Upper lobe of left lung (tissue), 6 donors: Measurements from ENCODE around the gene LRRK1. TPM values are rescaled to one million over a fixed set of nuclear protein-coding genes. Genes with fewer than 3 reads are reported as not detected.

ENCODE experiments used
- ATAC-seq, 2 donors: fragments of 200-7000 bp; cut with Tn5 transposase; one replicate each; pipeline ENCODE4 v1.9.1; 2022; ENCODE audit warnings: mild to moderate bottlenecking in 2 of 2, moderate library complexity in 2 of 2; ENCODE audit not compliant: low FRiP score in 2 of 2
- DNase-seq, 2 donors: peaks; one replicate each; pipeline ENCODE4 v3.0.0-alpha.2; 2019 to 2020
- H3K27ac ChIP-seq, 4 donors: fragments of 200-600 bp; sonication (generic); one replicate each; pipeline ENCODE4 v1.5.1; 2016 to 2019
- H3K27me3 ChIP-seq, 4 donors: fragments of 200-600 bp; sonication (generic); one replicate each; pipeline ENCODE4 v1.5.1; 2017 to 2019
- H3K36me3 ChIP-seq, 4 donors: fragments of 200-600 bp; sonication (generic); one replicate each; pipeline ENCODE4 v1.5.1; 2016 to 2019
- H3K4me1 ChIP-seq, 4 donors: fragments of 200-600 bp; sonication (generic); one replicate each; pipeline ENCODE4 v1.5.1; 2018 to 2019
- H3K4me3 ChIP-seq, 4 donors: fragments of 200-600 bp; sonication (generic); one replicate each; pipeline ENCODE4 v1.5.1; 2017 to 2019; ENCODE audit warnings: mild to moderate bottlenecking in 2 of 4, moderate library complexity in 1 of 4
- H3K9me3 ChIP-seq, 4 donors: fragments of 200-600 bp; sonication (generic); one replicate each; pipeline ENCODE4 v1.5.1; 2018 to 2019
- CTCF ChIP-seq, 6 experiments: fragments of 450-650 bp in 4 of 6; fragments of 200-600 bp in 2 of 6; sonication (generic) in 2 of 6; IDR thresholded peaks; one replicate each; pipeline ENCODE4 v1.5.1; 2016 to 2019; ENCODE audit warnings: antibody characterized with exemption in 6 of 6
- EP300 ChIP-seq, 4 donors: sonication (generic); formaldehyde crosslinking; IDR thresholded peaks; one replicate each; pipeline ENCODE4 v1.5.1; 2017; ENCODE audit warnings: antibody characterized with exemption in 4 of 4, control low read depth in 2 of 4
- POLR2A ChIP-seq, 4 donors: fragments of 450-650 bp; IDR thresholded peaks; one replicate each; pipeline ENCODE4 v1.5.1; 2016 to 2017; ENCODE audit warnings: antibody characterized with exemption in 4 of 4, mild to moderate bottlenecking in 2 of 4
- POLR2AphosphoS5 ChIP-seq, 2 donors: sonication (generic); formaldehyde crosslinking; IDR thresholded peaks; one replicate each; pipeline ENCODE4 v1.5.1; 2017; ENCODE audit warnings: antibody characterized with exemption in 2 of 2
- WGBS, 2 donors: methylation state at CpG; one replicate each; pipeline ENCODE4 v1.1.5; 2017 to 2018; 5-methylcytosine and 5-hydroxymethylcytosine counted together
- total RNA-seq, 6 donors: library from RNA; depleted of rRNA in 4 of 6; stranded (reverse); fragments of >200 nt in 4 of 6; gene quantifications; one replicate each; pipeline versions ENCODE4 v1.1.0 to v1.2.1, GENCODE V29; 2016 to 2021
- donor health status: DM: no; HTN: no; CAD: no; lungs with moderate emphysema.
- donor health status: DM: no; HTN: yes; CAD: no; lungs with severe emphysema.

Gene LRRK1
- total RNA-seq, 6 donors from 2014 or later = 15.0 to 47.1 (median 31.2) TPM

- Histone ChIP-seq H3K27me3 (no peaks in the 10 kb centered on the region), H3K4me1 (no peaks in the 10 kb centered on the region), H3K4me3 (no peak overlapping the region), H3K9me3 (no peaks in the 10 kb centered on the region), H3K27ac (no peak overlapping the region), H3K36me3 (peaks cover 0 to 3% (median under 1%) of the 10 kb centered on the region in 4 donors)
- ATAC-seq (peak in 1 of 2 donors; percentile 23), DNase-seq (peak in 1 of 2 donors; percentile 19)
- 91 to 93% methylated on average over 3 of the region's 3 CpGs for WGBS, 2 donors
- no peak for TF ChIP-seq POLR2AphosphoS5 (IDR thresholded peaks at IDR 0.05)
- TF ChIP-seq EP300 (IDR thresholded peaks at IDR 0.05) = no peak
- no peak for TF ChIP-seq POLR2A (IDR thresholded peaks at IDR 0.05)
- TF ChIP-seq CTCF (IDR thresholded peaks at IDR 0.05) = no peak
Observed at GRCh38 chr15:101037090-101037830, 118.1 kb downstream of the LRRK1 start.

GRCh38 chr15:101038327-101039003 is 119.3 kb downstream of the LRRK1 start:
- ATAC-seq = no peak
- 88 to 90% methylated on average over 6 of the region's 6 CpGs for WGBS, 2 donors
- H3K36me3 ChIP-seq = peaks cover 0 to 5% (median 2%) of the 10 kb centered on the region in 4 donors
- no peak overlapping the region for H3K27ac ChIP-seq
- H3K4me1 ChIP-seq = no peaks in the 10 kb centered on the region
- H3K27me3 ChIP-seq = no peaks in the 10 kb centered on the region
- no peak for DNase-seq
- TF ChIP-seq EP300 (IDR thresholded peaks at IDR 0.05) (no peak), CTCF (IDR thresholded peaks at IDR 0.05) (no peak), POLR2AphosphoS5 (IDR thresholded peaks at IDR 0.05) (no peak), POLR2A (IDR thresholded peaks at IDR 0.05) (no peak)
- H3K9me3 ChIP-seq = no peaks in the 10 kb centered on the region
- H3K4me3 ChIP-seq = no peak overlapping the region

GRCh38 chr15:101039461-101039860 is 120.3 kb downstream of the LRRK1 start:
- no peak for DNase-seq
- no peak overlapping the region for H3K4me3 ChIP-seq
- no peaks in the 10 kb centered on the region for H3K4me1 ChIP-seq
- TF ChIP-seq CTCF (IDR thresholded peaks at IDR 0.05) = no peak
- no peak for TF ChIP-seq POLR2AphosphoS5 (IDR thresholded peaks at IDR 0.05)
- no peak for TF ChIP-seq POLR2A (IDR thresholded peaks at IDR 0.05)
- TF ChIP-seq EP300 (IDR thresholded peaks at IDR 0.05) = no peak
- 80 to 91% methylated on average over 3 of the region's 3 CpGs for WGBS, 2 donors
- no peaks in the 10 kb centered on the region for H3K9me3 ChIP-seq
- H3K36me3 ChIP-seq = peaks cover 0 to 5% (median 2%) of the 10 kb centered on the region in 4 donors
- H3K27me3 ChIP-seq = no peaks in the 10 kb centered on the region
- ATAC-seq = peak in 1 of 2 donors; percentile 75
- H3K27ac ChIP-seq = no peak overlapping the region

- no peak for TF ChIP-seq EP300 (IDR thresholded peaks at IDR 0.05)
- TF ChIP-seq CTCF (IDR thresholded peaks at IDR 0.05) = no peak
- TF ChIP-seq POLR2AphosphoS5 (IDR thresholded peaks at IDR 0.05) = no peak
- TF ChIP-seq POLR2A (IDR thresholded peaks at IDR 0.05) = no peak
- DNase-seq (peak in 1 of 2 donors; percentile 11), ATAC-seq (no peak)
- Histone ChIP-seq H3K9me3 (no peaks in the 10 kb centered on the region), H3K27ac (no peak overlapping the region), H3K27me3 (no peaks in the 10 kb centered on the region), H3K4me1 (no peaks in the 10 kb centered on the region), H3K4me3 (no peak overlapping the region), H3K36me3 (peaks cover 0 to 5% (median 2%) of the 10 kb centered on the region in 4 donors)
- 88 to 100% methylated on average over 4 of the region's 4 CpGs for WGBS, 2 donors
Observed at GRCh38 chr15:101042320-101042719, 123.2 kb downstream of the LRRK1 start.
